Measurements from ENCODE around the gene TNFRSF25. TPM values are rescaled to one million over a fixed set of nuclear protein-coding genes. Genes with fewer than 3 reads are reported as not detected.

Gene TNFRSF25
- total RNA-seq, 1 experiment from 2014 or later = 19.4 TPM

GRCh38 chr1:6444377-6444776, 21.6 kb downstream of the TNFRSF25 start:
- Mint-ChIP-seq H3K9me3 (no peaks in the 10 kb centered on the region; a peak in 1 of 5 replicates), H3K27me3 (ENCODE audit: low read depth) (peaks cover 22% of the 10 kb centered on the region), H3K4me1 (peaks cover 28 to 37% of the 10 kb centered on the region in 2 experiments), H3K36me3 (ENCODE audit: insufficient read depth in 1 of 3, low read depth in 3 of 3) (no peaks in the 10 kb centered on the region; a peak in 1 of 7 replicates), H3K27ac (no peak overlapping the region), H3K4me3 (no peak overlapping the region)
- H2BK120ac ChIP-seq (ENCODE audit: low read depth, low read length, poor library complexity, severe bottlenecking) = no peak overlapping the region
- H2AFZ ChIP-seq (ENCODE audit: low read length) = no peak overlapping the region
- no peak overlapping the region for H2BK15ac ChIP-seq (ENCODE audit: low read depth, low read length)
- H2AK5ac ChIP-seq (ENCODE audit: insufficient read length, low read length) = no peak overlapping the region
- no peak overlapping the region for H2BK20ac ChIP-seq (ENCODE audit: low read depth, low read length, poor library complexity, severe bottlenecking)
- H2BK5ac ChIP-seq (ENCODE audit: insufficient read length, low read length) = no peak overlapping the region
- H4K91ac ChIP-seq (ENCODE audit: insufficient read length, low read depth, low read length) = no peak overlapping the region
- H3K14ac ChIP-seq (ENCODE audit: insufficient read depth, low read length) = no peak overlapping the region
- peaks cover 4% of the 10 kb centered on the region; the same call in 1 of the 2 replicates for H3K27me3 ChIP-seq (ENCODE audit: insufficient read depth, low read length)
- H3K4ac ChIP-seq (ENCODE audit: low read depth, low read length) = no peak overlapping the region
- H3T11ph ChIP-seq (ENCODE audit: low read length) = no peak overlapping the region
- peaks cover 8% of the 10 kb centered on the region for H3K23me2 ChIP-seq (ENCODE audit: insufficient read length, low read depth, low read length, poor library complexity, severe bottlenecking)
- H4K8ac ChIP-seq (replicated peaks; ENCODE audit: insufficient read length, low read depth, low read length) = no peak overlapping the region
- no peaks in the 10 kb centered on the region; the same call in 1 of the 2 replicates for H3K4me1 ChIP-seq (ENCODE audit: insufficient read depth, low read length)
- H4K20me1 ChIP-seq (ENCODE audit: control insufficient read depth, insufficient read depth, insufficient read length) = no peaks in the 10 kb centered on the region
- no peak overlapping the region for H2BK12ac ChIP-seq (ENCODE audit: insufficient read length, low read depth, low read length)
- H3K56ac ChIP-seq (ENCODE audit: insufficient read length, low read depth, low read length) = no peak overlapping the region
- no peak overlapping the region for H4K5ac ChIP-seq (ENCODE audit: insufficient read length, low read depth, low read length)
- no peak overlapping the region for H3K4me2 ChIP-seq (ENCODE audit: insufficient read depth, insufficient read length, low read length)
- no peak for TF ChIP-seq CTCF (conservative IDR thresholded peaks at IDR 0.05)
- H3K79me1 ChIP-seq (ENCODE audit: insufficient read depth, low read depth, low read length, poor library complexity, severe bottlenecking) = no peaks in the 10 kb centered on the region
- no peak for DNase-seq
- WGBS (ENCODE audit: extremely low coverage, insufficient read length, low lambda C conversion rate) = no CpG with 5 or more reads among the region's 15 CpGs
- H3K79me2 ChIP-seq (ENCODE audit: insufficient read depth, low read length) = no peaks in the 10 kb centered on the region
- no peaks in the 10 kb centered on the region for H3K9me3 ChIP-seq (ENCODE audit: control insufficient read depth, low read depth, low read length)
- H3K18ac ChIP-seq (ENCODE audit: insufficient read length, low read depth, low read length) = no peak overlapping the region
- H3K9ac ChIP-seq (ENCODE audit: extremely low read depth, insufficient read length, low read length) = no peak overlapping the region
- no peak overlapping the region for H3K27ac ChIP-seq (ENCODE audit: insufficient read length, low read depth, low read length)
- no peak overlapping the region for H3K23ac ChIP-seq (ENCODE audit: insufficient read length, low read depth, low read length)

All from H9 (cell line).